Esophagus muscularis mucosa (tissue), 4 donors: ENCODE measurements around the gene WDR82.

Experiments
- EP300 ChIP-seq: sonication (generic); formaldehyde crosslinking; IDR thresholded peaks from one replicate; pipeline ENCODE4 v1.6.1; 2017; ENCODE audit warnings: antibody characterized with exemption
- POLR2A ChIP-seq: fragments of 450-650 bp; IDR thresholded peaks from one replicate; pipeline ENCODE4 v1.6.1; 2017; ENCODE audit warnings: antibody characterized with exemption, moderate library complexity, mild to moderate bottlenecking, low read depth
- TF ChIP-seq, protein P1 (sequence below), 3 experiments: fragments of 200-600 bp in 2 of 3; fragments of 450-650 bp in 1 of 3; sonication (generic) in 2 of 3; IDR thresholded peaks; one replicate each; pipeline ENCODE4 v1.5.1; 2017 to 2019; ENCODE audit warnings: antibody characterized with exemption in 3 of 3, mild to moderate bottlenecking in 2 of 3, moderate library complexity in 1 of 3

DNA sequence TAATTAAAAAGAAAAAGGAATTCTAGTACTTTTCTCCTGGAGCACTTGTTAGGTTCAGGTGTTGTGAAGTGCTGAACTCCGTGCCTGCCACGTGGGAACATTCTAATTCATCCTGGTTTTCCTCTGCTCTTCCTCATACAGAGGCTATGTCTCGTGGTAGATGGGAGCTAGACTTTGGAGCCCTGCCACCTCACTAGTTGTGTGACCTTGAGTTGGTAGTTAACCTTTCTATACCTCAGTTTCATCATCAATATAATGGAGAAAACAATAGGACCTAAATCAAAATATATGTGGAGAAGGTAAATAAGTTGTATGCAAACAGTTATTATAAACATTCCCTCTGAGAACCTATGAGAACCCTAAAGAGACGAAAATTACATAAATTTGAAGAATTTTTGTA, 69.9 kb downstream of the WDR82 start:
- TF ChIP-seq, protein P1, sequence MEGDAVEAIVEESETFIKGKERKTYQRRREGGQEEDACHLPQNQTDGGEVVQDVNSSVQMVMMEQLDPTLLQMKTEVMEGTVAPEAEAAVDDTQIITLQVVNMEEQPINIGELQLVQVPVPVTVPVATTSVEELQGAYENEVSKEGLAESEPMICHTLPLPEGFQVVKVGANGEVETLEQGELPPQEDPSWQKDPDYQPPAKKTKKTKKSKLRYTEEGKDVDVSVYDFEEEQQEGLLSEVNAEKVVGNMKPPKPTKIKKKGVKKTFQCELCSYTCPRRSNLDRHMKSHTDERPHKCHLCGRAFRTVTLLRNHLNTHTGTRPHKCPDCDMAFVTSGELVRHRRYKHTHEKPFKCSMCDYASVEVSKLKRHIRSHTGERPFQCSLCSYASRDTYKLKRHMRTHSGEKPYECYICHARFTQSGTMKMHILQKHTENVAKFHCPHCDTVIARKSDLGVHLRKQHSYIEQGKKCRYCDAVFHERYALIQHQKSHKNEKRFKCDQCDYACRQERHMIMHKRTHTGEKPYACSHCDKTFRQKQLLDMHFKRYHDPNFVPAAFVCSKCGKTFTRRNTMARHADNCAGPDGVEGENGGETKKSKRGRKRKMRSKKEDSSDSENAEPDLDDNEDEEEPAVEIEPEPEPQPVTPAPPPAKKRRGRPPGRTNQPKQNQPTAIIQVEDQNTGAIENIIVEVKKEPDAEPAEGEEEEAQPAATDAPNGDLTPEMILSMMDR (IDR thresholded peaks at IDR 0.05), result no peak
- TF ChIP-seq POLR2A (no peak), EP300 (no peak)
